Measurements from ENCODE around the gene CFAP53. TPM values are rescaled to one million over a fixed set of nuclear protein-coding genes. Genes with fewer than 3 reads are reported as not detected.

Gene CFAP53
- total RNA-seq, 1 donor from 2014 or later: 0.29 TPM

DNA sequence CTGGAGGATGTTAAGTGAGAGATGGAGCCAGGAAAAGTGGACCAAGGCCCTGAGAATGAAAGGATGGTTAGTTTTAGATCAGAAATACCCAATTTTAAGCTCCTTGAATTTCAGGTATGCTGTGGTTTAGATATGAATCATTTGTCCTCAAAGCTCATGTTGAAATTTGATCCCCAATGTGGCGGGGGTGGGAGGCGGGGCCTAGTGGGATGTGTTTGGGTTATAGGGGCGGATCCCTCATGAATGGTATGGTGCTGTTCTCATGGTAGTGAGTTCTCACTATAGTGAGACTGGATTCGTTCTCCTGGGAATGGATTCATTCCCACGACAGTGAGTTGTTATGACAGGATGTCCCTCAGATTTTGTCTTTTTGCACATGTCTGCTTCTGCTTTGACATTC lies 82.7 kb downstream of the CFAP53 start:
- Histone ChIP-seq H3K27me3 (ENCODE audit: control insufficient read depth, insufficient read depth, low read length) (no peaks in the 10 kb centered on the region), H3K4me3 (ENCODE audit: low read depth, low read length) (no peak overlapping the region), H3K36me3 (ENCODE audit: control insufficient read depth, insufficient read depth, low read length) (no peaks in the 10 kb centered on the region)
- DNase-seq (ENCODE audit: low read depth): peak; percentile 82
- TF ChIP-seq, protein P1, sequence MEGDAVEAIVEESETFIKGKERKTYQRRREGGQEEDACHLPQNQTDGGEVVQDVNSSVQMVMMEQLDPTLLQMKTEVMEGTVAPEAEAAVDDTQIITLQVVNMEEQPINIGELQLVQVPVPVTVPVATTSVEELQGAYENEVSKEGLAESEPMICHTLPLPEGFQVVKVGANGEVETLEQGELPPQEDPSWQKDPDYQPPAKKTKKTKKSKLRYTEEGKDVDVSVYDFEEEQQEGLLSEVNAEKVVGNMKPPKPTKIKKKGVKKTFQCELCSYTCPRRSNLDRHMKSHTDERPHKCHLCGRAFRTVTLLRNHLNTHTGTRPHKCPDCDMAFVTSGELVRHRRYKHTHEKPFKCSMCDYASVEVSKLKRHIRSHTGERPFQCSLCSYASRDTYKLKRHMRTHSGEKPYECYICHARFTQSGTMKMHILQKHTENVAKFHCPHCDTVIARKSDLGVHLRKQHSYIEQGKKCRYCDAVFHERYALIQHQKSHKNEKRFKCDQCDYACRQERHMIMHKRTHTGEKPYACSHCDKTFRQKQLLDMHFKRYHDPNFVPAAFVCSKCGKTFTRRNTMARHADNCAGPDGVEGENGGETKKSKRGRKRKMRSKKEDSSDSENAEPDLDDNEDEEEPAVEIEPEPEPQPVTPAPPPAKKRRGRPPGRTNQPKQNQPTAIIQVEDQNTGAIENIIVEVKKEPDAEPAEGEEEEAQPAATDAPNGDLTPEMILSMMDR (IDR thresholded peaks at IDR 0.05; ENCODE audit: insufficient read depth, low read length, poor library complexity, severe bottlenecking): no peak

DNA sequence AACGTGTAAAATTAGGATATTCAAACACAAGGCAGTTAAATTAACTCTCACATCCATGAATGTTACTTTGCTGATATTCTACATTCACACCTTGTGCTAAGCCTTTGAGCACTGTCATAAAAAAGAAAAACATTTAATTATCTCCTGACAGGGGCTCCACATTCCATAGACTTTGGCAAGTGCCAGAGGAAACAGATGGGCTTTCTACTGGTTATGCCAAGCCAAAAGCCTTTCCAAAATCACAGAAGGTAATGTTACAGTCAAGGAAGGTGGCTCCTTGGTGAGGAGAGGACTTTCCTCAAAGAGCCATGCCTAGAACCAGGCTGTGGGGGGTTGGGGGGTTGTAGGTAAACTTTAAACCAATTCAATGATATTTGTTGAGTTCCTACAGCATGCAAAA lies 83.8 kb downstream of the CFAP53 start:
- TF ChIP-seq, protein P1 (IDR thresholded peaks at IDR 0.05; ENCODE audit: insufficient read depth, low read length, poor library complexity, severe bottlenecking): no peak
- Histone ChIP-seq H3K36me3 (ENCODE audit: control insufficient read depth, insufficient read depth, low read length) (no peaks in the 10 kb centered on the region), H3K27me3 (ENCODE audit: control insufficient read depth, insufficient read depth, low read length) (no peaks in the 10 kb centered on the region), H3K4me3 (ENCODE audit: low read depth, low read length) (no peak overlapping the region)
- DNase-seq (ENCODE audit: low read depth): no peak

DNA sequence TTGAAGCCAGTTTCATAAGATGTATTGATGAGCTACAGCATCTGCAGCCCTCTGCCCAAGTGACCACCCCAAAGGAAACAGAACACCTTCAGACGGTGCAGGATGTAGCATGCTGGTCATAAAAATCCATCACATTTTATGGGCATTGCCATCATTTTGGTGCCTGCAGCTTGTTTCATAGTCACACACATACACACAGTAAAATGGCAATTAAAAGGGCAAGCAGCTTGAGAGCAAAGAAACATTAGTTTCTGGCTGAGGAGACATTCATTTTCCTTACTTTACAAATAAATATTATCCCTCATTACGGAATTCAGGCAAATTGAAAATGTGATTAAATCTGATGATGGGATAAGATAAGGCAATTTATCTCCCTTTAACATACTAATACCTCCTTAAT lies 84.7 kb downstream of the CFAP53 start:
- H3K4me3 ChIP-seq (ENCODE audit: low read depth, low read length): no peak overlapping the region
- H3K27me3 ChIP-seq (ENCODE audit: control insufficient read depth, insufficient read depth, low read length): no peaks in the 10 kb centered on the region
- H3K36me3 ChIP-seq (ENCODE audit: control insufficient read depth, insufficient read depth, low read length): no peaks in the 10 kb centered on the region
- no peak for DNase-seq (ENCODE audit: low read depth)
- TF ChIP-seq, protein P1 (IDR thresholded peaks at IDR 0.05; ENCODE audit: insufficient read depth, low read length, poor library complexity, severe bottlenecking): no peak

DNA sequence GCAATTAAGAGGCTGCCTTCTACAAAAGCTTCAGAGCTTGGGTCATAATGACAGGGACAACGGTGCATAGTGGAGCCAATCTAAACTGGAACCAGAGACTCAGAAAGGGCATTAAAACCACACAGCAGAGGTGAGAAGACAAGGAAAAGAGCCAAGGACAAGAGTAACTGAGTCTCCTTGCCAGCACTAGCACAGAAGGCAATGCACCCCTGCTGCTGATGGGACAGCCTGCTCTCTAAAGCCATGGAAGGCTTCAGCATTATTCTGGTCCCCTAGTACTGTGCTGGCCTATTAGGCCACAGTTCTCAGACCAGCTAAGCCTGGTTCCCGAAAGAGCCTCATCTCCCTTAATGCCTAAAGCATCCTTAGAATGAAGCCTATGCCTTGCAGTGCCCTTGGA lies 86.8 kb downstream of the CFAP53 start:
- TF ChIP-seq, protein P1 (IDR thresholded peaks at IDR 0.05; ENCODE audit: insufficient read depth, low read length, poor library complexity, severe bottlenecking): no peak
- no peaks in the 10 kb centered on the region for H3K36me3 ChIP-seq (ENCODE audit: control insufficient read depth, insufficient read depth, low read length)
- H3K27me3 ChIP-seq (ENCODE audit: control insufficient read depth, insufficient read depth, low read length): no peaks in the 10 kb centered on the region
- DNase-seq (ENCODE audit: low read depth): no peak
- no peak overlapping the region for H3K4me3 ChIP-seq (ENCODE audit: low read depth, low read length)

DNA sequence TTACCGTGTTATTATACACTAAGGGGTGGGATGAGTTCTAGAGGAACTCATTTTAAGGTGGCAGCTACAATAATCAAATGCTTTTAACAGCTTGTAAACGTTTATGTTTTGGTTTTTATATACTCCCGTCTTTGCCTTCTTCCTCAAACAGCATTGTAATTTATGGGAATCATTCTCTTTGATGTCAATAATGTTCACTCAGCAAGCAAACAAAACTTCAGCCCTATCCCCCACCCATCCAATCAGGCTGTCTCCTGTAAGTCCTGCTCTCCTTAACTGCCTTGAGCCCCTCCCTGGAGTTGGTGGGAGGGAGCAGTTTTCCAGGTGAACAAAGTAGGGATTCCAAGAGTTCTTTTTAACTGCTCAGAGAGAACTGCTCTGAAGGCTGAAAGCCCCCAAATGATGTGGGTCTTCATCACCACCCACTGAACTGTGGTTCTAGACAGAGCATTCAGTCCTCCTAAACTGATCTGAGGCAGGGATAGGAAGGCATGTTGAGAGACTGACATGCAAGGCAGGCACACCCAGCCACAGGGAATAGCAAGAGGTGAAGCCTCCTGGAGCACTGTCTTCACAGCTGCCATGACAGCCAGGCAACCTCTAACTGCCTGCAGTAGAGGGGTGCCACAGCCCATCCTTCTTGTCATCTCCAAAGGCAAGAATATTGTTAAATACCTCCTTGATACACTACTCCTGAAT lies 88.9 kb downstream of the CFAP53 start:
- Histone ChIP-seq H3K4me3 (ENCODE audit: low read depth, low read length) (no peak overlapping the region), H3K36me3 (ENCODE audit: control insufficient read depth, insufficient read depth, low read length) (no peaks in the 10 kb centered on the region), H3K27me3 (ENCODE audit: control insufficient read depth, insufficient read depth, low read length) (no peaks in the 10 kb centered on the region)
- no peak for DNase-seq (ENCODE audit: low read depth)
- TF ChIP-seq, protein P1 (IDR thresholded peaks at IDR 0.05; ENCODE audit: insufficient read depth, low read length, poor library complexity, severe bottlenecking): no peak

Other genes starting within 250 kb of the CFAP53 start
- 114 and 118 TPM in 2 replicates for gene MYO5B, start 71.3 kb downstream of the CFAP53 start, total RNA-seq
- 72.2 and 91.9 TPM in 2 replicates for gene MBD1, start 15.0 kb upstream of the CFAP53 start, total RNA-seq
- gene CXXC1, start 21.2 kb upstream of the CFAP53 start, total RNA-seq: 41.3 and 45.8 TPM in 2 replicates
- gene SKA1, start 108.6 kb upstream of the CFAP53 start, total RNA-seq: 4.1 and 5.1 TPM in 2 replicates

All from kidney epithelial cell (primary cell).